ENCODE measurements around the gene MTMR12. TPM values are rescaled to one million over a fixed set of nuclear protein-coding genes. Genes with fewer than 3 reads are reported as not detected.

Gene MTMR12
- total and polyA plus RNA-seq, 2 donors (not counting 1 experiment from before 2014, with no cell fraction given), result 18.5 to 18.6 TPM

DNA sequence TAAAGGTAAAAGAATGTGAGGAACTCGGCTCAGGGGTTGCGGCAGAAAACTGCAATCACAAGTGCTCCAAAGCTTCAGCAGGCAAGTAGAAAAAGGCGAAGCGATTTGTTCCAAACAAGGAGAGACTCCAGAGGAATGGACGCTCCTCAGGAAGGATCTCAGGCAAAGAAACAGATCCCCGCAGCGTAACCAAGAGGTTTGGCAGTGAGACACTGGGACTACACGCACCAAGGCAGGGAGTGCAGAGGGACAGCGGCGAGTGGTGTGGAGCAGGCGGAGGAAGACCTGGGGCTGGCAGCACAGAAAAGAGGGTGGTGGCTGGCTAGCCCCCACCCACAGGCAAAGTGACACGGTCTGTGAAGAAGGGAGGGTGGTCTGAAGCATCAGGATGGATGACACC lies 83.9 kb downstream of the MTMR12 start:
- Histone ChIP-seq H3K4me2 (ENCODE audit: extremely low read depth, insufficient read depth, low read length) (no peak overlapping the region), H3K9me3 (ENCODE audit: control insufficient read depth, insufficient read depth, low read depth, low read length) (no peaks in the 10 kb centered on the region), H3K27ac (ENCODE audit: insufficient read depth, low read length) (no peak overlapping the region), H3K36me3 (ENCODE audit: control insufficient read depth, insufficient read depth, low read length) (peaks cover 4% of the 10 kb centered on the region), H3K9ac (ENCODE audit: insufficient read depth, low read length) (no peak overlapping the region), H3K79me2 (ENCODE audit: control insufficient read depth, insufficient read depth, low read length) (no peaks in the 10 kb centered on the region), H3K4me1 (ENCODE audit: control insufficient read depth, extremely low read depth, insufficient read depth, low read length) (peaks cover 11% of the 10 kb centered on the region), H4K20me1 (ENCODE audit: control insufficient read depth, extremely low read depth, insufficient read depth, low read length) (no peaks in the 10 kb centered on the region), H3K27me3 (ENCODE audit: control insufficient read depth, insufficient read depth, low read length) (no peaks in the 10 kb centered on the region), H3K4me3 (replicated peaks in 1 of 4; ENCODE audit: control extremely low read depth in 1 of 4, insufficient read depth in 1 of 4, low read depth in 3 of 4, low read length in 4 of 4) (no peak overlapping the region), H2AFZ (ENCODE audit: low read length) (no peak overlapping the region)
- no peak for DNase-seq (ENCODE audit: low read depth in 2 of 2)
- no peak for TF ChIP-seq CTCF (conservative IDR thresholded peaks at IDR 0.05 in 1 of 2, IDR thresholded peaks at IDR 0.05 in 1 of 2; ENCODE audit: low read depth in 1 of 2, low read length in 2 of 2)

DNA sequence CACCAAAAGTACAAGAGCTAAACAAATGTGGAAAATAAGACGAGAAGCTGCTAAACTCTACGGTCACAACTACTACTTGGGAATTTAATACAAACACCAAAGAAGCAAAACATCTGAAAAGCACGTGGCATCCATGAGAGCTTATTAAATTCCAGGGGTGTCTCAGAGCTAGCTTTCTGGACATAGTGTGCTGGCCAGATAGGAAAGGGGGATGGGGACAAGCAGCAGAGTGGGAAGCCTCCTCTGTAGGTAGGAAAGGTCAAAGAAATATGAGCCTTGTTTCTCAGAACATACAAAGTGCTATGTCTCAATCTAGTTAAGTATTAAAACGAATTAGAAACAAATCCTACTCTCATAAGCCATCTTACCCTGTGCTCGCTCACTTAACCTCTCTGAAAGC lies 87.3 kb downstream of the MTMR12 start:
- TF ChIP-seq CTCF (conservative IDR thresholded peaks at IDR 0.05 in 1 of 2, IDR thresholded peaks at IDR 0.05 in 1 of 2; ENCODE audit: low read depth in 1 of 2, low read length in 2 of 2), result no peak
- no peak for TF ChIP-seq EZH2 (IDR thresholded peaks at IDR 0.05; ENCODE audit: low read length, missing control alignments)
- DNase-seq (ENCODE audit: low read depth in 2 of 2), result peak; percentile 35 to 83

GRCh38 chr5:32223972-32224609 lies 88.6 kb downstream of the MTMR12 start:
- peak; percentile 63 to 86 for DNase-seq (ENCODE audit: low read depth in 2 of 2)
- Histone ChIP-seq H4K20me1 (ENCODE audit: control insufficient read depth, extremely low read depth, insufficient read depth, low read length) (no peaks in the 10 kb centered on the region), H3K27me3 (ENCODE audit: control insufficient read depth, insufficient read depth, low read length) (no peaks in the 10 kb centered on the region), H3K9me3 (ENCODE audit: control insufficient read depth, insufficient read depth, low read depth, low read length) (no peaks in the 10 kb centered on the region), H3K36me3 (ENCODE audit: control insufficient read depth, insufficient read depth, low read length) (no peaks in the 10 kb centered on the region), H2AFZ (ENCODE audit: low read length) (no peak overlapping the region), H3K9ac (ENCODE audit: insufficient read depth, low read length) (no peak overlapping the region), H3K79me2 (ENCODE audit: control insufficient read depth, insufficient read depth, low read length) (no peaks in the 10 kb centered on the region), H3K4me3 (replicated peaks in 1 of 4; ENCODE audit: control extremely low read depth in 1 of 4, insufficient read depth in 1 of 4, low read depth in 3 of 4, low read length in 4 of 4) (no peak overlapping the region), H3K4me2 (ENCODE audit: extremely low read depth, insufficient read depth, low read length) (peak overlapping the region; percentile 27), H3K27ac (ENCODE audit: insufficient read depth, low read length) (no peak overlapping the region), H3K4me1 (ENCODE audit: control insufficient read depth, extremely low read depth, insufficient read depth, low read length) (peaks cover 11% of the 10 kb centered on the region)
- no peak for TF ChIP-seq CTCF (conservative IDR thresholded peaks at IDR 0.05 in 1 of 2, IDR thresholded peaks at IDR 0.05 in 1 of 2; ENCODE audit: low read depth in 1 of 2, low read length in 2 of 2)
- TF ChIP-seq EZH2 (IDR thresholded peaks at IDR 0.05; ENCODE audit: low read length, missing control alignments), result no peak

More for the DNA sequence above, 87.3 kb downstream of the MTMR12 start:
- peak overlapping the region; percentile 25 for H3K4me2 ChIP-seq (ENCODE audit: extremely low read depth, insufficient read depth, low read length)
- peak overlapping the region; percentile 23 for H3K27ac ChIP-seq (ENCODE audit: insufficient read depth, low read length)
- H3K36me3 ChIP-seq (ENCODE audit: control insufficient read depth, insufficient read depth, low read length), result no peaks in the 10 kb centered on the region
- H3K4me1 ChIP-seq (ENCODE audit: control insufficient read depth, extremely low read depth, insufficient read depth, low read length), result peaks cover 11% of the 10 kb centered on the region
- H3K79me2 ChIP-seq (ENCODE audit: control insufficient read depth, insufficient read depth, low read length), result no peaks in the 10 kb centered on the region
- no peaks in the 10 kb centered on the region for H4K20me1 ChIP-seq (ENCODE audit: control insufficient read depth, extremely low read depth, insufficient read depth, low read length)
- no peaks in the 10 kb centered on the region for H3K9me3 ChIP-seq (ENCODE audit: control insufficient read depth, insufficient read depth, low read depth, low read length)
- H3K27me3 ChIP-seq (ENCODE audit: control insufficient read depth, insufficient read depth, low read length), result no peaks in the 10 kb centered on the region
- H3K4me3 ChIP-seq (replicated peaks in 1 of 4; ENCODE audit: control extremely low read depth in 1 of 4, insufficient read depth in 1 of 4, low read depth in 3 of 4, low read length in 4 of 4), result no peak overlapping the region
- H2AFZ ChIP-seq (ENCODE audit: low read length), result no peak overlapping the region
- no peak overlapping the region for H3K9ac ChIP-seq (ENCODE audit: insufficient read depth, low read length)

Measured in fibroblast of lung (primary cell).